Neural cell (in vitro differentiated cells): Measurements from ENCODE around the gene DIP2C. TPM values are rescaled to one million over a fixed set of nuclear protein-coding genes. Genes with fewer than 3 reads are reported as not detected.

Experiments
- H2AFZ ChIP-seq: fragments of 200-600, 300-800 bp; sonication (generic), shearing (Covaris generic); 2 replicates; pipeline ENCODE4 v1.6.0; 2014; ENCODE audit warnings: low read depth, mild to moderate bottlenecking, antibody characterized with exemption, low read length, moderate library complexity
- H3F3A ChIP-seq: fragments of 200-600 bp; shearing (Covaris generic); 2 replicates; pipeline ENCODE4 v1.6.1; 2016; ENCODE audit warnings: mild to moderate bottlenecking, moderate library complexity, mixed read lengths, antibody characterized with exemption, low read length; ENCODE audit not compliant: insufficient read depth, poor library complexity, severe bottlenecking
- H3K27ac ChIP-seq: fragments of 200-600, 300-800 bp; sonication (generic), shearing (Covaris generic); 2 replicates; pipeline ENCODE4 v1.5.1; 2014; ENCODE audit warnings: mild to moderate bottlenecking, low read length, moderate library complexity
- H3K27me3 ChIP-seq: fragments of 300-800, 200-600 bp; sonication (generic), shearing (Covaris generic); 2 replicates; pipeline ENCODE4 v1.6.0; 2014; ENCODE audit warnings: mild to moderate bottlenecking, low read depth, low read length, moderate library complexity; ENCODE audit not compliant: insufficient read depth
- H3K36me3 ChIP-seq: fragments of 300-800, 200-600 bp; sonication (generic), shearing (Covaris generic); 2 replicates; pipeline ENCODE4 v1.5.1; 2014; ENCODE audit warnings: mild to moderate bottlenecking, antibody characterized with exemption, low read length, moderate library complexity; ENCODE audit not compliant: insufficient read depth
- H3K4me2 ChIP-seq: fragments of 300-800, 200-600 bp; sonication (generic), shearing (Covaris generic); 2 replicates; pipeline ENCODE4 v1.6.0; 2014; ENCODE audit warnings: mild to moderate bottlenecking, low read length
- H3K4me3 ChIP-seq: fragments of 300-800, 200-600 bp; sonication (generic), shearing (Covaris generic); 2 replicates; pipeline ENCODE4 v1.5.1; 2014; ENCODE audit warnings: mild to moderate bottlenecking, low read length, moderate library complexity
- H3K79me2 ChIP-seq: fragments of 200-600 bp; shearing (Covaris generic); replicated peaks from 2 replicates; pipeline ENCODE4 v1.6.0; 2014; ENCODE audit warnings: mild to moderate bottlenecking, low read length, moderate library complexity; ENCODE audit not compliant: insufficient read depth
- H3K9ac ChIP-seq: fragments of 300-800, 200-600 bp; sonication (generic), shearing (Covaris generic); 2 replicates; pipeline ENCODE4 v1.6.1; 2016; ENCODE audit warnings: mild to moderate bottlenecking, low read length, mixed read lengths
- H3K9me2 ChIP-seq: fragments of 200-600 bp; shearing (Covaris generic); 2 replicates; pipeline ENCODE4 v1.6.1; 2016; ENCODE audit warnings: mild to moderate bottlenecking, low read length, mixed read lengths; ENCODE audit not compliant: insufficient read depth
- H3K9me3 ChIP-seq: fragments of 200-600, 300-800 bp; sonication (generic), shearing (Covaris generic); 2 replicates; pipeline ENCODE4 v1.6.1; 2016; ENCODE audit warnings: mild to moderate bottlenecking, mixed run types, low read length, moderate library complexity, mixed read lengths
- H4K20me1 ChIP-seq: fragments of 200-600 bp; shearing (Covaris generic); 2 replicates; pipeline ENCODE4 v1.6.1; 2016; ENCODE audit warnings: mild to moderate bottlenecking, mixed run types; ENCODE audit not compliant: insufficient read depth
- EP300 ChIP-seq: fragments of 450-650 bp; conservative IDR thresholded peaks from 2 replicates; pipeline ENCODE4 v1.6.1; 2014; ENCODE audit warnings: antibody characterized with exemption, mild to moderate bottlenecking, moderate library complexity; ENCODE audit not compliant: poor library complexity, severe bottlenecking
- EZH2 ChIP-seq: fragments of 200-600, 300-800 bp; shearing (Covaris generic), sonication (generic); IDR thresholded peaks from 2 replicates; pipeline ENCODE4 v1.6.1; 2014; ENCODE audit warnings: antibody characterized with exemption, low read length, borderline replicate concordance, mild to moderate bottlenecking; ENCODE audit not compliant: insufficient read depth, poor library complexity, severe bottlenecking
- MXI1 ChIP-seq: fragments of 450-650 bp; conservative IDR thresholded peaks from 2 replicates; pipeline ENCODE4 v1.6.1; 2014; ENCODE audit warnings: antibody characterized with exemption, mild to moderate bottlenecking; ENCODE audit not compliant: poor library complexity, severe bottlenecking
- POLR2AphosphoS5 ChIP-seq: IDR thresholded peaks from 2 replicates; pipeline ENCODE4 v1.6.1; 2012
- RAD21 ChIP-seq: fragments of 450-650 bp; conservative IDR thresholded peaks from 2 replicates; pipeline ENCODE4 v1.6.1; 2014; ENCODE audit warnings: antibody characterized with exemption, mild to moderate bottlenecking, moderate library complexity
- SMC3 ChIP-seq: fragments of 450-650 bp; conservative IDR thresholded peaks from 2 replicates; pipeline ENCODE4 v1.6.1; 2014; ENCODE audit warnings: antibody characterized with exemption, mild to moderate bottlenecking, moderate library complexity; ENCODE audit not compliant: poor library complexity
- TAF1 ChIP-seq: IDR thresholded peaks from 2 replicates; pipeline ENCODE4 v1.6.1; 2012; ENCODE audit warnings: low read depth
- polyA plus RNA-seq: library from polyadenylated mRNA; depleted of rRNA; stranded (reverse); fragments of >200 nt; gene quantifications from 2 replicates; pipeline ENCODE4 v1.2.3, GENCODE V29; 2014
- TF ChIP-seq, protein P1 (sequence below): fragments of 450-650 bp; IDR thresholded peaks from 2 replicates; pipeline ENCODE4 v1.5.1; 2014; ENCODE audit warnings: antibody characterized with exemption, mild to moderate bottlenecking, moderate library complexity; ENCODE audit not compliant: poor library complexity, severe bottlenecking
- TF ChIP-seq, protein P2 (sequence below): IDR thresholded peaks from 2 replicates; pipeline ENCODE4 v1.6.1; 2012; ENCODE audit warnings: borderline replicate concordance

DIP2C gene
- polyA plus RNA-seq, 1 donor from 2014 or later, result 24.1 TPM

DNA sequence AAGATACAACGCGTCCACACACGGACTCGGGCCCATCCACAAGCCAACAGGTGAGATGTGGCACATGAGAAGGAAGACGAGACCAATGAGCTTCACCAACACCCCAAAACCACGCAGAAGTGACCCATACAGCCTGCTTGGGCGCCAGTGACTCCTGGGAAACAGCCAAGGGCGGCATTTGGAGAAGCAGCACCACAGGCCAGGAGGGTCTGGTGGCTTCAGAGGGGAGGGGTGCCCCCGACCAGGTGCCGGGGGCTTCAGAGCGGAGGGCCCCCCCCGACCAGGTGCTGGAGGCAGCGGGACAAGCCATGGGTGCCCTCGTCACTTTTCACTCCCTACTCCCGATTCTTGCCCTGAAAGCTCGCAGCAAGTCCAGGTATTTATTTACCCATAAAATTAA lies 140.1 kb downstream of the DIP2C start:
- H3K4me3 ChIP-seq, result no peak overlapping the region
- H3K9me2 ChIP-seq, result no peaks in the 10 kb centered on the region
- no peak overlapping the region for H3K27ac ChIP-seq
- H3K36me3 ChIP-seq, result no peaks in the 10 kb centered on the region
- peaks cover 12% of the 10 kb centered on the region for H4K20me1 ChIP-seq
- H3K79me2 ChIP-seq, result peaks cover 51% of the 10 kb centered on the region
- H3K9ac ChIP-seq, result no peak overlapping the region
- H3K27me3 ChIP-seq, result no peaks in the 10 kb centered on the region
- no peak for TF ChIP-seq RAD21
- no peak for TF ChIP-seq EZH2
- no peak overlapping the region for H2AFZ ChIP-seq
- peaks cover 4% of the 10 kb centered on the region for H3F3A ChIP-seq
- H3K9me3 ChIP-seq, result no peaks in the 10 kb centered on the region
- no peak overlapping the region for H3K4me2 ChIP-seq

GRCh38 chr10:548238-548901 lies 141.1 kb downstream of the DIP2C start:
- H4K20me1 ChIP-seq, result peaks cover 12% of the 10 kb centered on the region
- H3K4me2 ChIP-seq, result no peak overlapping the region
- no peak overlapping the region for H3K27ac ChIP-seq
- peaks cover 58% of the 10 kb centered on the region for H3K79me2 ChIP-seq
- H3K9me2 ChIP-seq, result no peaks in the 10 kb centered on the region
- H3K9ac ChIP-seq, result no peak overlapping the region
- TF ChIP-seq, protein P1, sequence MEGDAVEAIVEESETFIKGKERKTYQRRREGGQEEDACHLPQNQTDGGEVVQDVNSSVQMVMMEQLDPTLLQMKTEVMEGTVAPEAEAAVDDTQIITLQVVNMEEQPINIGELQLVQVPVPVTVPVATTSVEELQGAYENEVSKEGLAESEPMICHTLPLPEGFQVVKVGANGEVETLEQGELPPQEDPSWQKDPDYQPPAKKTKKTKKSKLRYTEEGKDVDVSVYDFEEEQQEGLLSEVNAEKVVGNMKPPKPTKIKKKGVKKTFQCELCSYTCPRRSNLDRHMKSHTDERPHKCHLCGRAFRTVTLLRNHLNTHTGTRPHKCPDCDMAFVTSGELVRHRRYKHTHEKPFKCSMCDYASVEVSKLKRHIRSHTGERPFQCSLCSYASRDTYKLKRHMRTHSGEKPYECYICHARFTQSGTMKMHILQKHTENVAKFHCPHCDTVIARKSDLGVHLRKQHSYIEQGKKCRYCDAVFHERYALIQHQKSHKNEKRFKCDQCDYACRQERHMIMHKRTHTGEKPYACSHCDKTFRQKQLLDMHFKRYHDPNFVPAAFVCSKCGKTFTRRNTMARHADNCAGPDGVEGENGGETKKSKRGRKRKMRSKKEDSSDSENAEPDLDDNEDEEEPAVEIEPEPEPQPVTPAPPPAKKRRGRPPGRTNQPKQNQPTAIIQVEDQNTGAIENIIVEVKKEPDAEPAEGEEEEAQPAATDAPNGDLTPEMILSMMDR, result no peak
- no peak for TF ChIP-seq EZH2
- no peak for TF ChIP-seq SMC3
- no peak for TF ChIP-seq RAD21
- no peak for TF ChIP-seq MXI1
- TF ChIP-seq EP300, result no peak
- no peak for TF ChIP-seq TAF1
- TF ChIP-seq, protein P2, sequence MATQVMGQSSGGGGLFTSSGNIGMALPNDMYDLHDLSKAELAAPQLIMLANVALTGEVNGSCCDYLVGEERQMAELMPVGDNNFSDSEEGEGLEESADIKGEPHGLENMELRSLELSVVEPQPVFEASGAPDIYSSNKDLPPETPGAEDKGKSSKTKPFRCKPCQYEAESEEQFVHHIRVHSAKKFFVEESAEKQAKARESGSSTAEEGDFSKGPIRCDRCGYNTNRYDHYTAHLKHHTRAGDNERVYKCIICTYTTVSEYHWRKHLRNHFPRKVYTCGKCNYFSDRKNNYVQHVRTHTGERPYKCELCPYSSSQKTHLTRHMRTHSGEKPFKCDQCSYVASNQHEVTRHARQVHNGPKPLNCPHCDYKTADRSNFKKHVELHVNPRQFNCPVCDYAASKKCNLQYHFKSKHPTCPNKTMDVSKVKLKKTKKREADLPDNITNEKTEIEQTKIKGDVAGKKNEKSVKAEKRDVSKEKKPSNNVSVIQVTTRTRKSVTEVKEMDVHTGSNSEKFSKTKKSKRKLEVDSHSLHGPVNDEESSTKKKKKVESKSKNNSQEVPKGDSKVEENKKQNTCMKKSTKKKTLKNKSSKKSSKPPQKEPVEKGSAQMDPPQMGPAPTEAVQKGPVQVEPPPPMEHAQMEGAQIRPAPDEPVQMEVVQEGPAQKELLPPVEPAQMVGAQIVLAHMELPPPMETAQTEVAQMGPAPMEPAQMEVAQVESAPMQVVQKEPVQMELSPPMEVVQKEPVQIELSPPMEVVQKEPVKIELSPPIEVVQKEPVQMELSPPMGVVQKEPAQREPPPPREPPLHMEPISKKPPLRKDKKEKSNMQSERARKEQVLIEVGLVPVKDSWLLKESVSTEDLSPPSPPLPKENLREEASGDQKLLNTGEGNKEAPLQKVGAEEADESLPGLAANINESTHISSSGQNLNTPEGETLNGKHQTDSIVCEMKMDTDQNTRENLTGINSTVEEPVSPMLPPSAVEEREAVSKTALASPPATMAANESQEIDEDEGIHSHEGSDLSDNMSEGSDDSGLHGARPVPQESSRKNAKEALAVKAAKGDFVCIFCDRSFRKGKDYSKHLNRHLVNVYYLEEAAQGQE, result no peak
- no peak for TF ChIP-seq POLR2AphosphoS5
- no peak overlapping the region for H2AFZ ChIP-seq
- peak overlapping the region; percentile 50 for H3K4me3 ChIP-seq
- H3F3A ChIP-seq, result peaks cover 4% of the 10 kb centered on the region
- no peaks in the 10 kb centered on the region for H3K9me3 ChIP-seq
- H3K27me3 ChIP-seq, result no peaks in the 10 kb centered on the region
- no peaks in the 10 kb centered on the region for H3K36me3 ChIP-seq
